Neural crest cell (in vitro differentiated cells): ENCODE results near the gene CLDN25. TPM values are rescaled to one million over a fixed set of nuclear protein-coding genes. Genes with fewer than 3 reads are reported as not detected.
A peak's percentile ranks its signal among the peaks of the same experiment; 100 is the strongest.
"Not testable (repeated sequence)": the region's sequence is repeated elsewhere in the genome, so short reads cannot be mapped to it uniquely, and the experiment has no call there.

Experiments used
- DNase-seq: peaks from one replicate; pipeline ENCODE4 v3.0.0; 2021; ENCODE audit warnings: low read depth, mixed read lengths, low spot score
- H3K27ac Mint-ChIP-seq: one replicate; pipeline ENCODE4 v1.8.0; 2021; ENCODE audit warnings: mild to moderate bottlenecking, mixed read lengths; ENCODE audit not compliant: unreplicated experiment
- H3K27me3 Mint-ChIP-seq: 2 replicates; pipeline ENCODE4 v1.8.0; 2021; ENCODE audit warnings: low read depth, mild to moderate bottlenecking, mixed read lengths
- H3K36me3 Mint-ChIP-seq: 2 replicates; pipeline ENCODE4 v1.8.0; 2021; ENCODE audit warnings: low read depth, mild to moderate bottlenecking, mixed read lengths
- H3K4me1 Mint-ChIP-seq: 2 replicates; pipeline ENCODE4 v1.8.0; 2021; ENCODE audit warnings: mixed read lengths
- H3K4me3 Mint-ChIP-seq: one replicate; pipeline ENCODE4 v1.8.0; 2021; ENCODE audit warnings: mild to moderate bottlenecking, mixed read lengths
- H3K9me3 Mint-ChIP-seq: 2 replicates; pipeline ENCODE4 v1.8.0; 2021; ENCODE audit warnings: mixed read lengths
- total RNA-seq: library from RNA; stranded (reverse); gene quantifications from 2 replicates; pipeline ENCODE4 v1.2.1, GENCODE V29; 2021
- TF ChIP-seq, protein P1 (sequence below): fragments of 200-600 bp; sonication (generic); conservative IDR thresholded peaks from 2 replicates; pipeline ENCODE4 v1.5.0; 2021; ENCODE audit warnings: antibody characterized with exemption, mild to moderate bottlenecking

CLDN25 gene
- total RNA-seq, 1 donor from 2014 or later = not detected

DNA sequence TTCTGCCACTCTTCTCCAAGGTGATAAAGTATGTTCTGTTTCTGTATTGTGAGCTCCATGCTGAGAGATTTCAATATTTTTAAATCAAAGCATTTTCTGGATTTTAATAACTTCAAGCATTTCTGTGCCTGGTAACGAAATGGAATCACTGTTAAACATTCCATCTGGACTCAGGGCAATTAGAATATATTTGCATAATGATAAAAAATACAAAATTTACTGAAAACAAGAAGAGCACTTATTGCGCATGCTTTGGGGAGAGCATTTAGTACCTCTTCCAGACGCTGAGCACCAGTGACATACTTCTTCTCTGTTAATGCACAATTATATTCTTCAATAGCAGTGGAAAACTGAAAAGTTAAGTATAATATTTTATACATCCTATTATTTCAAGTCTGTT lies 19.4 kb upstream of the CLDN25 start:
- Mint-ChIP-seq H3K36me3 (peaks cover 38% of the 10 kb centered on the region), H3K9me3 (peaks cover 3% of the 10 kb centered on the region), H3K27ac (no peak overlapping the region), H3K4me3 (no peak overlapping the region), H3K27me3 (no peaks in the 10 kb centered on the region), H3K4me1 (no peaks in the 10 kb centered on the region)
- no peak for DNase-seq
- TF ChIP-seq, protein P1, sequence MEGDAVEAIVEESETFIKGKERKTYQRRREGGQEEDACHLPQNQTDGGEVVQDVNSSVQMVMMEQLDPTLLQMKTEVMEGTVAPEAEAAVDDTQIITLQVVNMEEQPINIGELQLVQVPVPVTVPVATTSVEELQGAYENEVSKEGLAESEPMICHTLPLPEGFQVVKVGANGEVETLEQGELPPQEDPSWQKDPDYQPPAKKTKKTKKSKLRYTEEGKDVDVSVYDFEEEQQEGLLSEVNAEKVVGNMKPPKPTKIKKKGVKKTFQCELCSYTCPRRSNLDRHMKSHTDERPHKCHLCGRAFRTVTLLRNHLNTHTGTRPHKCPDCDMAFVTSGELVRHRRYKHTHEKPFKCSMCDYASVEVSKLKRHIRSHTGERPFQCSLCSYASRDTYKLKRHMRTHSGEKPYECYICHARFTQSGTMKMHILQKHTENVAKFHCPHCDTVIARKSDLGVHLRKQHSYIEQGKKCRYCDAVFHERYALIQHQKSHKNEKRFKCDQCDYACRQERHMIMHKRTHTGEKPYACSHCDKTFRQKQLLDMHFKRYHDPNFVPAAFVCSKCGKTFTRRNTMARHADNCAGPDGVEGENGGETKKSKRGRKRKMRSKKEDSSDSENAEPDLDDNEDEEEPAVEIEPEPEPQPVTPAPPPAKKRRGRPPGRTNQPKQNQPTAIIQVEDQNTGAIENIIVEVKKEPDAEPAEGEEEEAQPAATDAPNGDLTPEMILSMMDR = no peak

- not testable (repeated sequence) for H3K27ac Mint-ChIP-seq
- peaks cover 40% of the 10 kb centered on the region for H3K36me3 Mint-ChIP-seq
These were observed 16.6 kb upstream of the CLDN25 start for GRCh38 chr11:113763040-113763439.

GRCh38 chr11:113764527-113765219 lies 14.9 kb upstream of the CLDN25 start:
- no peaks in the 10 kb centered on the region for H3K27me3 Mint-ChIP-seq
- H3K9me3 Mint-ChIP-seq = peaks cover 3% of the 10 kb centered on the region
- no peak overlapping the region for H3K4me3 Mint-ChIP-seq
- no peak overlapping the region for H3K27ac Mint-ChIP-seq
- no peaks in the 10 kb centered on the region for H3K4me1 Mint-ChIP-seq
- H3K36me3 Mint-ChIP-seq = peaks cover 37% of the 10 kb centered on the region
- DNase-seq = no peak
- TF ChIP-seq, protein P1 = no peak

More at GRCh38 chr11:113763040-113763439, 16.6 kb upstream of the CLDN25 start:
- not testable (repeated sequence) for H3K9me3 Mint-ChIP-seq, H3K4me1 Mint-ChIP-seq, DNase-seq, H3K4me3 Mint-ChIP-seq, H3K27me3 Mint-ChIP-seq

DNA sequence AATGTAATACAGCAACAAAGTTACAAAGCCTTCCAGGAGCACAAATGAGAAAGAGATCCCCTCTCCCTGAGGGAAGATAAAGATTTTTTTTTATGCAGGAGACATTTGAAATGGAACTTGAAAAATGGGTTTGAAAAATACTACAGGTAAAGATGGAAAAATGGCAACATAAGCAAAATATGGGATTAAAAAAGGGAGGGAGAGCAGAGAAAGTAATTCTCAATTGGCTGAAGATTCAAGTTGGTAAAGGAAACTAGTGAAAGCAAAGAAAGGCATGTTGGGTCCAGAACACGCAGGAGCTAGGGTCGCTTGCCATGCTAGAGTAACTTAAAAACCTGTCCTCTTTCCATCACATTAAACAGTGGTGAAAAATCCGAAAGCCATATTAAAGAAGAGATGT lies 7.6 kb upstream of the CLDN25 start:
- H3K9me3 Mint-ChIP-seq = no peaks in the 10 kb centered on the region
- peaks cover 28% of the 10 kb centered on the region for H3K4me1 Mint-ChIP-seq

DNA sequence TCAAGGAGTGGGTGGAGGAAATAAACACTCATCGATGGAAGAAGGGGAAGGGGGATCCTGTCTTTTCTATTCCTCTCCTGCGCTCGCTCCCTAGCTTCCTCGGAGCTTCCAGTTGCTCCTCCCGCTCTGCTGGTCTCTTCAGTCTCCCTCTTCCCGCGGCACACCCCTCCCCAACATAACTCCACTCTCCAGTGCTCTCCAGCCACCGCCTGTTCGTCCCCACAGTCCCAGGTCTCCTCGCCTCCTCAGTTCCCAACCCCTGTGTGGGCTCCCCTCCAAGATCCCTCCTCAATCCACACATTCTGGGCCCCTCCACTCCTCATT lies 6.5 kb upstream of the CLDN25 start:
- Mint-ChIP-seq H3K4me3 (peak overlapping the region; percentile 100), H3K36me3 (no peaks in the 10 kb centered on the region), H3K27me3 (peaks cover 41% of the 10 kb centered on the region), H3K4me1 (peaks cover 28% of the 10 kb centered on the region), H3K27ac (peak overlapping the region; percentile 100), H3K9me3 (no peaks in the 10 kb centered on the region)
- TF ChIP-seq, protein P1 = no peak
- DNase-seq = no peak

More for the DNA sequence above, 7.6 kb upstream of the CLDN25 start:
- H3K27ac Mint-ChIP-seq = no peak overlapping the region
- no peak for DNase-seq
- H3K36me3 Mint-ChIP-seq = peaks cover 8% of the 10 kb centered on the region
- H3K27me3 Mint-ChIP-seq = peaks cover 30% of the 10 kb centered on the region
- peak overlapping the region; percentile 100 for H3K4me3 Mint-ChIP-seq
- TF ChIP-seq, protein P1 = no peak

DNA sequence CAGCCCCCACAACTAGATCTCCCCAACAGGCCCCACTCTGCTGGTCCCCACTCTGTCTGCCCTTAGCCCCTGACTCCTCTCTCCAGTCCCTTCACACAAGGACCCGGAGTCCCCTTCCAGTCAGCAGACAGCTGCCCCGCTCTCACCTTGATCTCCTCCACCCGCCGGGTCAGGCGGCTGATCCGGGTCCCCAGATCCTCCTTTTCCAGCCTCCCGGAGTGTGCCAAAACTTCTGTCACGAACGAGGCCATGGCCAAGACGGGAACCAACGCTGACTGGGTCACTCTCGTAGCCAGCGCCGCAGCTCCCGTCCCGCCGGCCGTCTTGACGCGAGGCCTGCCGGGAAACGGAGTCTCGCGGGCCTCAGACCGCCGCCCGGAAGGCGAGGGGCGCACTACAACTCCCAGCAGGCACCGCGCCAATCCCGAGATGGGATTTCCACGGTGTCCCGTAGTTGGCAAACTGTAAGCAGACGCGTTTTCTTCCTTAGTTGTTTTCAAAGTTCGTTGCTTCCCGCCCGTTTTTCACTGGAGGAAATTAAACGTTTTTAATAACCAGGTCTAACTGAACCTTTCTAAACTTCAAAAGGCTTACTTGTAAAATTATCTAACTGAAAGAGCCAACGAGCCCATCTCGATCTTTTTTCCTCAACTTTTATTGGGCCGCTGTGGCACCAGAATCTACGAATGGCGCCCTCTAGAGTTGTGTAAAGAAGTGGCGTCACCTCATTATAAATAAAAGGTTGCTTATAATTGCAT lies 6.0 kb upstream of the CLDN25 start, which contains the start of gene ZW10:
ZW10 (minus strand) TSS at position 277 of the 758 bp plus-strand sequence; CDS start at position 251, 26 bp downstream.
- no peaks in the 10 kb centered on the region for H3K9me3 Mint-ChIP-seq
- peak; percentile 87 for DNase-seq
- TF ChIP-seq, protein P1 = peak; percentile 99
- no peaks in the 10 kb centered on the region for H3K36me3 Mint-ChIP-seq
- H3K4me1 Mint-ChIP-seq = peaks cover 28% of the 10 kb centered on the region
- H3K27ac Mint-ChIP-seq = peak within 1 kb of the TSS; percentile 100
- H3K4me3 Mint-ChIP-seq = peak within 1 kb of the TSS; percentile 100
- H3K27me3 Mint-ChIP-seq = peaks cover 43% of the 10 kb centered on the region
